GM10266 (cell line): ENCODE measurements around the gene TIGD7.
"Not testable (repeated sequence)": the region's sequence is repeated elsewhere in the genome, so short reads cannot be mapped to it uniquely, and the experiment has no call there.

Experiments
- DNase-seq: peaks from one replicate; pipeline ENCODE4 v3.0.0; 2012; ENCODE audit errors: extremely low spot score
- TF ChIP-seq, protein P1 (sequence below): IDR thresholded peaks from 2 replicates; pipeline ENCODE4 v1.5.1; 2012; ENCODE audit warnings: mild to moderate bottlenecking, low read depth; ENCODE audit not compliant: control insufficient read depth, insufficient read depth; ENCODE audit errors: missing control alignments

TIGD7 gene

DNA sequence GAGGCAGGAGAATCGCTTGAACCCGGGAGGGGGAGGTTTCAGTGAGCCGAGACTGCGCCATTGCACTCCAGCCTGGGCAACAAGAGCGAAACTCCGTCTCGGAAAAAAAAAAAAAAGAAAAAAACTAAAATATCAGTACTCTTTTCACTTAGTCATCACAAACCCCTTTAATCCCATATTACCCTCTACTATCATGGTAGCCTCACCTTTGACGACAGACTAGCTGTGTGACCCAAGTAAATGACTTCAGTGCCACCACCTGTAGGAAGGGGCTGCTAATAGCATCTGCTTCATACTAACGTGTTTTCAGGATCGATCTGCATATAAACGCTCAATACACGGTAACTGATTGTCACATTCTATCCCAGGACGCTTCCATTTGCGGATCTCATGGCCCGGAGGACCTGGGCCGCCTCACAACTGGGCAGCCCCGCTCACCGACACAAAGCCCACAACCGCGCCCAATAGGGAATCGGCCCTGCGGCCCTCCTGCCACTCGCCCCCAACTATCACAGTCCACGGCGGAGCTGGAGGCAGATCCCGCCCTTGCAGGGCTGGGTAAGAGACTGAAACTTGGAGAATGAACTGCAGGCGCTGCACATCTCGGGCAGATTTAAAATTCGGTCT, 23.0 kb downstream of the TIGD7 start:
- TF ChIP-seq, protein P1, sequence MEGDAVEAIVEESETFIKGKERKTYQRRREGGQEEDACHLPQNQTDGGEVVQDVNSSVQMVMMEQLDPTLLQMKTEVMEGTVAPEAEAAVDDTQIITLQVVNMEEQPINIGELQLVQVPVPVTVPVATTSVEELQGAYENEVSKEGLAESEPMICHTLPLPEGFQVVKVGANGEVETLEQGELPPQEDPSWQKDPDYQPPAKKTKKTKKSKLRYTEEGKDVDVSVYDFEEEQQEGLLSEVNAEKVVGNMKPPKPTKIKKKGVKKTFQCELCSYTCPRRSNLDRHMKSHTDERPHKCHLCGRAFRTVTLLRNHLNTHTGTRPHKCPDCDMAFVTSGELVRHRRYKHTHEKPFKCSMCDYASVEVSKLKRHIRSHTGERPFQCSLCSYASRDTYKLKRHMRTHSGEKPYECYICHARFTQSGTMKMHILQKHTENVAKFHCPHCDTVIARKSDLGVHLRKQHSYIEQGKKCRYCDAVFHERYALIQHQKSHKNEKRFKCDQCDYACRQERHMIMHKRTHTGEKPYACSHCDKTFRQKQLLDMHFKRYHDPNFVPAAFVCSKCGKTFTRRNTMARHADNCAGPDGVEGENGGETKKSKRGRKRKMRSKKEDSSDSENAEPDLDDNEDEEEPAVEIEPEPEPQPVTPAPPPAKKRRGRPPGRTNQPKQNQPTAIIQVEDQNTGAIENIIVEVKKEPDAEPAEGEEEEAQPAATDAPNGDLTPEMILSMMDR: no peak
- DNase-seq: no peak

DNA sequence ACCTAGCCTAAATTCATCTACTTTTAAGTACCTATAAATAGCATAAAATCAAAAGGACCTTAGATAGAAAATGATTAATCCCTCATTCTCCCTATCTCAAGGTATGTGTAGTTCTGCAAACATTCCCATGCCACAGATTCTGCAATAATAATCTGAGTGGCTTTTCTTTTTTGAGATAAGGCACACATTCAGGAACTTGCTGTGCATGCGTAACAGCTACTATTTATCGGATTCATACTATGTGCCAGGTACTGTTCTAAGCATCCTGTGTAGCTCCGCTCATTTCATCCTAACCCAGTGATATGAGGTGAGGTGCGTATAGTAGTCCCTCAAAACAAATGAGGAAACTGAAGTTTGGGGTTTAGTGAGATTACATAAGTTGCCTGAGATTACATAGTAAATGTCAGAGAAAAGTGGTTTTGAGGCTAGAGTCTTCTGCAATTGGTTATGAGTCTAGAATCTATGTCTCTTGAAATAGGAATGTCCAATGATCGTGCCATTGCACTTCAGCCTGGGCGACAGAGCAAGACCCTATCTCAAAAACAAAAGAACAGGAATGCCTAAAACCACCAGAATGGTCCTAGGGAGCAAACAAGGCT, 23.9 kb downstream of the TIGD7 start:
- TF ChIP-seq, protein P1: no peak

DNA sequence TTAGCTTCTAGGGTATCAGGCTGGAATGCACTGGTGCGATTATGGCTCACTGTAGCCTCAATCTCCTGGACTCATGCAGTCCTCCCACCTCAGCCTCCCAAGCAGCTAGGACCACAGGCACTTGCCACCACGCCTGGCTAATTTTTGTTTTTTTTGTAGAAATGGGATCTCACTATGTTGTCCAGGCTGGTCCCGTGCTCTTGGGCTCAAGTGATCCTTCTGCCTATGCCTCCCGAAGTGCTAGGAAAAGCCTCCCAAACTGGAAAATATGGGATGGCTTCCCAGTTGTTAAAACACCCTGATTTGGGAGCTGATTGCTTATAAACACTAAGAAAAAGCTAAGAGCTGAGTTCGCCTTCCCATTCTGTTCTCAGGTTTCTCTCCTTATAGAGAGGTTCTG, 28.6 kb downstream of the TIGD7 start:
- TF ChIP-seq, protein P1: no peak

More for the DNA sequence above, 23.9 kb downstream of the TIGD7 start:
- DNase-seq: no peak

DNA sequence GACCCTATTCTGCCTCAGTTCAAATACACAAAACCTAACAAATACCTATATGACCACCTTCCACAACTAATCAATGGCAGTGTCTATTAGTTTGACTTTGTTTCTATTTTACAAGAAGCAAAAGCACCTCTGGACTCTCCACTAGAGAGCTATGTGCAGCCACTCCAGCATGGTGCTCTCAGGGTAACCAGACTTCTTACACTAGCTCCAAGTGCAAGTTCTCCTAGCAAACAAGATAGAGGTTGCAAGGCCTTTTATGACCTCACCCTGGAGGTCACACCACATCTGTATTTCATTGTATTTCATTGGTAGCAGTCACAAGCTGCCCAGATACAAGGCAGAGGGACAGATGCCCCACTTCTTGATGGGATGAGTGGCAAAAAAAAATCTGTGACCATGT, 30.3 kb downstream of the TIGD7 start:
- TF ChIP-seq, protein P1: no peak

More for the DNA sequence above, 28.6 kb downstream of the TIGD7 start:
- no peak for DNase-seq

DNA sequence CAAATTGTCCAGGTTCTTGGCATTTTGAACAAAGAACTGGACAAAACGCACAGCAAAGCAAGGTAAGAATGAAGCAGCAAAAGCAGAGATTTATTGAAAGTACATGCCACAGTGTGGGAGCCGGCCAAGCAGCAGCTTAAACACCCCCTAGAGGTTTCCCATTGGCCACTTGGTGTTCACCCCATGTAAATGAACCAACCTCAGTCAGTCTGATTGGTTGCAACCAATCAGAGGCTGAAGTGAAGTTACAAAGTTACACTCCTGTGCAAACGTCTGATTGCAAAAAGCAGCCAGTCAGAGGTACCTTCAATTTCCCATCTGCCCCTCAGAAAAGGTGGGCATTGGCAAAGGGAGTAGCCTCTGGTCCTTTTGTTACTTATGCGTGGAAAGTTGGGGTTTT, 30.7 kb downstream of the TIGD7 start:
- DNase-seq: no peak
- TF ChIP-seq, protein P1: no peak

More for the DNA sequence above, 30.3 kb downstream of the TIGD7 start:
- no peak for DNase-seq

DNA sequence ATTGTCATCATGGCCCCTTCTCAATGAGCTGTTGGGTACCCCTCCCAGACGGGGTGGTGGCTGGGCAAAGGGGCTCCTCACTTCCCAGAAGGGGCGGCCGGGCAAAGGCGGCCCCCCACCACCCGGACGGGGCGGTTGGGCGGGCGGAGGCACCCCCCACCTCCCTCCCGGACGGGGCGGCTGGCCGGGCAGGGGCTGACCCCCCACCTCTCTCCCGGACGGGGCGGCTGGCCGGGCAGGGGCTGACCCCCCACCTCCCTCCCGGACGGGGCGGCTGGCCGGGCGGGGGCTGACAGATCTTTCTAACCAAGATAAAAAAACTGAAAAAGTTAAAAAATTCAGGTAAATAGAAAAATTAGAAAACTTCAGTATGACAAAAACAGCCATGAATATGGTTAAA, 33.9 kb downstream of the TIGD7 start:
- not testable (repeated sequence) for DNase-seq

DNA sequence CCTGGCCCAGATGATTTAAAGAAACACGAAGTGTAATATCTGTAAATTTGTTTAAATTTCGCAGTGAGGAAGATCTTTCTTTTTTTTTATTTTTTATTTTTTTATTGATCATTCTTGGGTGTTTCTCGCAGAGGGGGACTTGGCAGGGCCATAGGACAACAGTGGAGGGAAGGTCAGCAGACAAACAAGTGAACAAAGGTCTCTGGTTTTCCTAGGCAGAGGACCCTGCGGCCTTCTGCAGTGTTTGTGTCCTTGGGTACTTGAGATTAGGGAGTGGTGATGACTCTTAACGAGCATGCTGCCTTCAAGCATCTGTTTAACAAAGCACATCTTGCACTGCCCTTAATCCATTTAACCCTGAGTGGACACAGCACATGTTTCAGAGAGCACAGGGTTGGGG, 34.5 kb downstream of the TIGD7 start:
- DNase-seq: not testable (repeated sequence)

DNA sequence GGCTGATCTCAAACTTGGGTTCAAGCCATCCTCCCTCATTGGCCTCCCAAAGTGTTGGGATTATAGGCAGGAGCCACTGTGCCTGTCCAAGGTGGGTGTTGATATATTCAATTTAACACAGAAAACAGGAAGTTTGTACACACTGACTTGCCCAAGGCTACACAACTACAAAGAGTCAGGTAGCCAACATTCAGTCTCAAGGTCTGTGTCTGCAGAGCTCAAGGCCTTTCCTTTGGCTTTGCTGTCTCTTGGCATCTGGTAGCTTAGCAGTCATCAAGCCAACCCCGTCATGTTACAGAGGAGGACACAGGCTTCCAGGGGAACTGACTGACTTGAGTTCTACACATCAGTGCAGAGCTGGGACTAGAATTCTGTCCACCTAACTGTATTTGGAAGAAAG, 36.9 kb downstream of the TIGD7 start:
- no peak for DNase-seq
- TF ChIP-seq, protein P1: no peak
